SK-N-SH treated with all-trans-retinoic acid at 6 μM for 48 hours (cell line): Measurements from ENCODE around the gene EIF4H.
A peak's percentile ranks its signal among the peaks of the same experiment; 100 is the strongest.

Source experiments
- ATAC-seq: fragments of 200-7000 bp; cut with Tn5 transposase; 3 replicates; pipeline ENCODE4 v1.9.1; 2020; ENCODE audit warnings: mild to moderate bottlenecking, moderate library complexity
- ARNTL ChIP-seq: fragments of 450-650 bp; formaldehyde crosslinking; IDR thresholded peaks from 2 replicates; pipeline ENCODE4 v1.5.0; 2020; ENCODE audit warnings: low read depth, mild to moderate bottlenecking, moderate library complexity, borderline replicate concordance
- BACH2 ChIP-seq: fragments of 250-450 bp; sonication (Bioruptor Pico); IDR thresholded peaks from 2 replicates; pipeline ENCODE4 v1.9.0; 2021; ENCODE audit warnings: mild to moderate bottlenecking, borderline replicate concordance
- CSDC2 ChIP-seq: fragments of 250-450 bp; sonication (Bioruptor Pico); IDR thresholded peaks from 2 replicates; pipeline ENCODE4 v1.5.0; 2020; ENCODE audit warnings: mild to moderate bottlenecking, moderate library complexity
- ESRRG ChIP-seq: fragments of 250-450 bp; sonication (Bioruptor Pico); IDR thresholded peaks from 2 replicates; pipeline ENCODE4 v1.6.1; 2021; ENCODE audit warnings: mild to moderate bottlenecking
- GLIS3 ChIP-seq: fragments of 250-450 bp; sonication (Bioruptor Pico); IDR thresholded peaks from 2 replicates; pipeline ENCODE4 v1.5.0; 2020; ENCODE audit warnings: mild to moderate bottlenecking, moderate library complexity
- ISL1 ChIP-seq: fragments of 250-450 bp; sonication (Bioruptor Pico); IDR thresholded peaks from 2 replicates; pipeline ENCODE4 v2.1.2; 2022; ENCODE audit warnings: mild to moderate bottlenecking, moderate library complexity
- OSR1 ChIP-seq: fragments of 250-450 bp; sonication (Bioruptor Pico); IDR thresholded peaks from 2 replicates; pipeline ENCODE4 v1.8.0; 2022; ENCODE audit warnings: moderate library complexity, mild to moderate bottlenecking, inconsistent platforms
- PPARA ChIP-seq: fragments of 250-450 bp; sonication (Bioruptor Pico); IDR thresholded peaks from 2 replicates; pipeline ENCODE4 v1.5.0; 2020; ENCODE audit warnings: mild to moderate bottlenecking, borderline replicate concordance
- RARB ChIP-seq: fragments of 250-450 bp; sonication (Bioruptor Pico); IDR thresholded peaks from 2 replicates; pipeline ENCODE4 v1.8.0; 2021; ENCODE audit warnings: mild to moderate bottlenecking, moderate library complexity
- SNAI2 ChIP-seq: fragments of 250-450 bp; sonication (Bioruptor Pico); IDR thresholded peaks from 2 replicates; pipeline ENCODE4 v1.5.0; 2020; ENCODE audit warnings: mild to moderate bottlenecking, moderate library complexity
- TCF4 ChIP-seq: fragments of 250-450 bp; sonication (Bioruptor Pico); IDR thresholded peaks from 2 replicates; pipeline ENCODE4 v1.8.0; 2021; ENCODE audit warnings: mild to moderate bottlenecking, moderate library complexity, borderline replicate concordance
- TOX ChIP-seq: fragments of 250-450 bp; sonication (Bioruptor Pico); IDR thresholded peaks from 2 replicates; pipeline ENCODE4 v1.8.0; 2021; ENCODE audit warnings: mild to moderate bottlenecking, moderate library complexity, borderline replicate concordance
- ZC3H10 ChIP-seq: fragments of 250-450 bp; sonication (Bioruptor Pico); IDR thresholded peaks from 2 replicates; pipeline ENCODE4 v1.5.1; 2021; ENCODE audit warnings: mild to moderate bottlenecking, moderate library complexity
- ZFP3 ChIP-seq: fragments of 250-450 bp; sonication (Bioruptor Pico); IDR thresholded peaks from 2 replicates; pipeline ENCODE4 v1.5.0; 2020; ENCODE audit warnings: mild to moderate bottlenecking, moderate library complexity
- ZFP30 ChIP-seq: fragments of 450-650 bp; formaldehyde crosslinking; IDR thresholded peaks from 2 replicates; pipeline ENCODE4 v1.5.0; 2022; ENCODE audit warnings: mild to moderate bottlenecking, moderate library complexity
- ZNF565 ChIP-seq: fragments of 450-650 bp; formaldehyde crosslinking; conservative IDR thresholded peaks from 2 replicates; pipeline ENCODE4 v1.5.0; 2020; ENCODE audit warnings: low read depth, mild to moderate bottlenecking, moderate library complexity
- ZNF70 ChIP-seq: fragments of 450-650 bp; formaldehyde crosslinking; IDR thresholded peaks from 2 replicates; pipeline ENCODE4 v1.5.0; 2020; ENCODE audit warnings: mild to moderate bottlenecking, moderate library complexity
- ZNF8 ChIP-seq: fragments of 450-650 bp; formaldehyde crosslinking; IDR thresholded peaks from 2 replicates; pipeline ENCODE4 v1.5.0; 2020; ENCODE audit warnings: mild to moderate bottlenecking, moderate library complexity
- TF ChIP-seq, protein P1 (sequence below): fragments of 250-450 bp; sonication (Bioruptor Pico); IDR thresholded peaks from 2 replicates; pipeline ENCODE4 v1.5.1; 2020; ENCODE audit warnings: low read depth, mild to moderate bottlenecking, moderate library complexity
- TF ChIP-seq, protein P2 (sequence below): fragments of 250-450 bp; sonication (Bioruptor Pico); IDR thresholded peaks from 2 replicates; pipeline ENCODE4 v1.5.0; 2020; ENCODE audit warnings: mild to moderate bottlenecking, moderate library complexity
- TF ChIP-seq, protein P3 (sequence below): fragments of 250-450 bp; sonication (Bioruptor Pico); IDR thresholded peaks from 2 replicates; pipeline ENCODE4 v1.8.0; 2020; ENCODE audit warnings: mild to moderate bottlenecking, moderate library complexity, borderline replicate concordance
- TF ChIP-seq, protein P4 (sequence below): fragments of 250-450 bp; sonication (Bioruptor Pico); IDR thresholded peaks from 2 replicates; pipeline ENCODE4 v1.5.1; 2021; ENCODE audit warnings: mild to moderate bottlenecking, moderate library complexity
- TF ChIP-seq, protein P5 (sequence below): fragments of 250-450 bp; sonication (Bioruptor Pico); IDR thresholded peaks from 2 replicates; pipeline ENCODE4 v1.8.0; 2021; ENCODE audit warnings: low read depth, mild to moderate bottlenecking, moderate library complexity, borderline replicate concordance

Gene EIF4H

DNA sequence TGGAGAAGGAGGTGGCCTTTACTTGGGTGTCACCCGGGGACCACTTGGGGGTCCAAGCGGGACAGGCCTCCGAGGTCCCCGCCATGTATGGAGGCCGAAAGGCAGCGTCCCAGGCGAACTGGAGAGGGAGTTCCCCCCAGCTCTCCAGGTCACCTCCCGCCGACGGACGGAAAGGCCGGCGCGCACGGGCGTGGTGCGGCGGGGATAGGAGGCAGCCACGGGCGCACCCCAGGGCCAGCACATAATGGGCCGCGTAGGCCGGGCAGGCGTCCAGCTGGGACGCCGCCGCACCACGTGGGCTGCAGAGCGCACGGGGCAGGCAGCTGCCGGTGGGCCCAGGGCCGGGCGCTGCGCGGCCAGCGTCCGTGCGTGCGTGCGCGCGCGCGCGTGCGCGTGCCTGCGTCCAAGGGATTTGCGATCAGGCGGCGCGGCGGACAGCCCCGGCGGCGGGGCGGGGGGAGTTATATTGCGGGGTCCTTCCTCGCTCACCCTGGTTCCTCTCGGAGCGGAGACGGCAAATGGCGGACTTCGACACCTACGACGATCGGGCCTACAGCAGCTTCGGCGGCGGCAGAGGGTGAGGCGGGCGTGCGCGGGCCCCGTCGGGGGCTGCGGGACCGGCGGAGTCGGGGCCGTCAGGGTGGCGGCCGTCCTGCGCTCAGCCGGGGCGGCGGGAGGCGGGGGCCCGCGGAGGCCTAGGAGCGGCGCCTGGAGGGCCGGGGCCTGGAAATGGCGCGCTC, at the start of gene EIF4H:
EIF4H (plus strand) TSS at position 491 of the 740 bp plus-strand sequence; CDS start at position 519, 28 bp downstream.
- TF ChIP-seq ESRRG (CRISPR knock-in tag): 0 out of 2 replicates have a peak, but pooled peaks have one; percentile 27
- 0 out of 2 replicates have a peak, but pooled peaks have one; percentile 46 for TF ChIP-seq ZNF565 (CRISPR knock-in tag)
- TF ChIP-seq PPARA (CRISPR knock-in tag): no peak
- no peak for TF ChIP-seq ZC3H10 (CRISPR knock-in tag)
- no peak for TF ChIP-seq ISL1 (CRISPR knock-in tag)
- no peak for TF ChIP-seq GLIS3 (CRISPR knock-in tag)
- TF ChIP-seq CSDC2 (CRISPR knock-in tag): peak; percentile 42; the same call in 1 of the 2 replicates
- TF ChIP-seq RARB (CRISPR knock-in tag): no peak
- no peak for TF ChIP-seq ZNF8 (CRISPR knock-in tag)
- no peak for TF ChIP-seq TOX (CRISPR knock-in tag)
- TF ChIP-seq, protein P1, sequence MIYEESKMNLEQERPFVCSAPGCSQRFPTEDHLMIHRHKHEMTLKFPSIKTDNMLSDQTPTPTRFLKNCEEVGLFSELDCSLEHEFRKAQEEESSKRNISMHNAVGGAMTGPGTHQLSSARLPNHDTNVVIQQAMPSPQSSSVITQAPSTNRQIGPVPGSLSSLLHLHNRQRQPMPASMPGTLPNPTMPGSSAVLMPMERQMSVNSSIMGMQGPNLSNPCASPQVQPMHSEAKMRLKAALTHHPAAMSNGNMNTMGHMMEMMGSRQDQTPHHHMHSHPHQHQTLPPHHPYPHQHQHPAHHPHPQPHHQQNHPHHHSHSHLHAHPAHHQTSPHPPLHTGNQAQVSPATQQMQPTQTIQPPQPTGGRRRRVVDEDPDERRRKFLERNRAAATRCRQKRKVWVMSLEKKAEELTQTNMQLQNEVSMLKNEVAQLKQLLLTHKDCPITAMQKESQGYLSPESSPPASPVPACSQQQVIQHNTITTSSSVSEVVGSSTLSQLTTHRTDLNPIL (CRISPR knock-in tag): no peak
- peak; percentile 56; the same call in 1 of the 2 replicates for TF ChIP-seq ZNF70 (CRISPR knock-in tag)
- TF ChIP-seq TCF4: no peak
- TF ChIP-seq, protein P2, sequence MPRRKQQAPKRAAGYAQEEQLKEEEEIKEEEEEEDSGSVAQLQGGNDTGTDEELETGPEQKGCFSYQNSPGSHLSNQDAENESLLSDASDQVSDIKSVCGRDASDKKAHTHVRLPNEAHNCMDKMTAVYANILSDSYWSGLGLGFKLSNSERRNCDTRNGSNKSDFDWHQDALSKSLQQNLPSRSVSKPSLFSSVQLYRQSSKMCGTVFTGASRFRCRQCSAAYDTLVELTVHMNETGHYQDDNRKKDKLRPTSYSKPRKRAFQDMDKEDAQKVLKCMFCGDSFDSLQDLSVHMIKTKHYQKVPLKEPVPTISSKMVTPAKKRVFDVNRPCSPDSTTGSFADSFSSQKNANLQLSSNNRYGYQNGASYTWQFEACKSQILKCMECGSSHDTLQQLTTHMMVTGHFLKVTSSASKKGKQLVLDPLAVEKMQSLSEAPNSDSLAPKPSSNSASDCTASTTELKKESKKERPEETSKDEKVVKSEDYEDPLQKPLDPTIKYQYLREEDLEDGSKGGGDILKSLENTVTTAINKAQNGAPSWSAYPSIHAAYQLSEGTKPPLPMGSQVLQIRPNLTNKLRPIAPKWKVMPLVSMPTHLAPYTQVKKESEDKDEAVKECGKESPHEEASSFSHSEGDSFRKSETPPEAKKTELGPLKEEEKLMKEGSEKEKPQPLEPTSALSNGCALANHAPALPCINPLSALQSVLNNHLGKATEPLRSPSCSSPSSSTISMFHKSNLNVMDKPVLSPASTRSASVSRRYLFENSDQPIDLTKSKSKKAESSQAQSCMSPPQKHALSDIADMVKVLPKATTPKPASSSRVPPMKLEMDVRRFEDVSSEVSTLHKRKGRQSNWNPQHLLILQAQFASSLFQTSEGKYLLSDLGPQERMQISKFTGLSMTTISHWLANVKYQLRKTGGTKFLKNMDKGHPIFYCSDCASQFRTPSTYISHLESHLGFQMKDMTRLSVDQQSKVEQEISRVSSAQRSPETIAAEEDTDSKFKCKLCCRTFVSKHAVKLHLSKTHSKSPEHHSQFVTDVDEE (CRISPR knock-in tag): peak; percentile 86; the same call in 1 of the 2 replicates
- no peak for TF ChIP-seq OSR1 (CRISPR knock-in tag)
- TF ChIP-seq, protein P3, sequence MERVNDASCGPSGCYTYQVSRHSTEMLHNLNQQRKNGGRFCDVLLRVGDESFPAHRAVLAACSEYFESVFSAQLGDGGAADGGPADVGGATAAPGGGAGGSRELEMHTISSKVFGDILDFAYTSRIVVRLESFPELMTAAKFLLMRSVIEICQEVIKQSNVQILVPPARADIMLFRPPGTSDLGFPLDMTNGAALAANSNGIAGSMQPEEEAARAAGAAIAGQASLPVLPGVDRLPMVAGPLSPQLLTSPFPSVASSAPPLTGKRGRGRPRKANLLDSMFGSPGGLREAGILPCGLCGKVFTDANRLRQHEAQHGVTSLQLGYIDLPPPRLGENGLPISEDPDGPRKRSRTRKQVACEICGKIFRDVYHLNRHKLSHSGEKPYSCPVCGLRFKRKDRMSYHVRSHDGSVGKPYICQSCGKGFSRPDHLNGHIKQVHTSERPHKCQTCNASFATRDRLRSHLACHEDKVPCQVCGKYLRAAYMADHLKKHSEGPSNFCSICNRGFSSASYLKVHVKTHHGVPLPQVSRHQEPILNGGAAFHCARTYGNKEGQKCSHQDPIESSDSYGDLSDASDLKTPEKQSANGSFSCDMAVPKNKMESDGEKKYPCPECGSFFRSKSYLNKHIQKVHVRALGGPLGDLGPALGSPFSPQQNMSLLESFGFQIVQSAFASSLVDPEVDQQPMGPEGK (CRISPR knock-in tag): no peak
- no peak for TF ChIP-seq BACH2 (CRISPR knock-in tag)
- no peak; the same call in 1 of the 2 replicates for TF ChIP-seq ZFP30 (CRISPR knock-in tag)
- peak; percentile 80 for TF ChIP-seq ZFP3 (CRISPR knock-in tag)
- peak; percentile 71; the same call in 1 of the 2 replicates for TF ChIP-seq SNAI2
- 0 out of 2 replicates have a peak, but pooled peaks have one; percentile 48 for TF ChIP-seq ARNTL (CRISPR knock-in tag)
- TF ChIP-seq, protein P4, sequence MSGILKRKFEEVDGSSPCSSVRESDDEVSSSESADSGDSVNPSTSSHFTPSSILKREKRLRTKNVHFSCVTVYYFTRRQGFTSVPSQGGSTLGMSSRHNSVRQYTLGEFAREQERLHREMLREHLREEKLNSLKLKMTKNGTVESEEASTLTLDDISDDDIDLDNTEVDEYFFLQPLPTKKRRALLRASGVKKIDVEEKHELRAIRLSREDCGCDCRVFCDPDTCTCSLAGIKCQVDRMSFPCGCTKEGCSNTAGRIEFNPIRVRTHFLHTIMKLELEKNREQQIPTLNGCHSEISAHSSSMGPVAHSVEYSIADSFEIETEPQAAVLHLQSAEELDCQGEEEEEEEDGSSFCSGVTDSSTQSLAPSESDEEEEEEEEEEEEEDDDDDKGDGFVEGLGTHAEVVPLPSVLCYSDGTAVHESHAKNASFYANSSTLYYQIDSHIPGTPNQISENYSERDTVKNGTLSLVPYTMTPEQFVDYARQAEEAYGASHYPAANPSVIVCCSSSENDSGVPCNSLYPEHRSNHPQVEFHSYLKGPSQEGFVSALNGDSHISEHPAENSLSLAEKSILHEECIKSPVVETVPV (CRISPR knock-in tag): no peak
- TF ChIP-seq, protein P5, sequence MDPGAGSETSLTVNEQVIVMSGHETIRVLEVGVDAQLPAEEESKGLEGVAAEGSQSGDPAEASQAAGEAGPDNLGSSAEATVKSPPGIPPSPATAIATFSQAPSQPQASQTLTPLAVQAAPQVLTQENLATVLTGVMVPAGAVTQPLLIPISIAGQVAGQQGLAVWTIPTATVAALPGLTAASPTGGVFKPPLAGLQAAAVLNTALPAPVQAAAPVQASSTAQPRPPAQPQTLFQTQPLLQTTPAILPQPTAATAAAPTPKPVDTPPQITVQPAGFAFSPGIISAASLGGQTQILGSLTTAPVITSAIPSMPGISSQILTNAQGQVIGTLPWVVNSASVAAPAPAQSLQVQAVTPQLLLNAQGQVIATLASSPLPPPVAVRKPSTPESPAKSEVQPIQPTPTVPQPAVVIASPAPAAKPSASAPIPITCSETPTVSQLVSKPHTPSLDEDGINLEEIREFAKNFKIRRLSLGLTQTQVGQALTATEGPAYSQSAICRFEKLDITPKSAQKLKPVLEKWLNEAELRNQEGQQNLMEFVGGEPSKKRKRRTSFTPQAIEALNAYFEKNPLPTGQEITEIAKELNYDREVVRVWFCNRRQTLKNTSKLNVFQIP (CRISPR knock-in tag): no peak
- TF ChIP-seq, all 23 proteins: peak for 8
- ATAC-seq: peak; percentile 96
